OCI-LY3 (cell line): ENCODE measurements around the gene GDNF.

Experiments
- EZH2phosphoT487 ChIP-seq: fragments of 200-600 bp; shearing (Covaris generic); IDR thresholded peaks from 2 replicates; pipeline ENCODE4 v1.6.1; 2018; ENCODE audit warnings: antibody characterized with exemption, mixed run types, low read depth
- TF ChIP-seq, protein P1 (sequence below): fragments of 200-600, 300-600 bp; sonication (generic); IDR thresholded peaks from 2 replicates; pipeline ENCODE4 v1.5.1; 2014; ENCODE audit warnings: antibody characterized with exemption, low read length, low read depth

DNA sequence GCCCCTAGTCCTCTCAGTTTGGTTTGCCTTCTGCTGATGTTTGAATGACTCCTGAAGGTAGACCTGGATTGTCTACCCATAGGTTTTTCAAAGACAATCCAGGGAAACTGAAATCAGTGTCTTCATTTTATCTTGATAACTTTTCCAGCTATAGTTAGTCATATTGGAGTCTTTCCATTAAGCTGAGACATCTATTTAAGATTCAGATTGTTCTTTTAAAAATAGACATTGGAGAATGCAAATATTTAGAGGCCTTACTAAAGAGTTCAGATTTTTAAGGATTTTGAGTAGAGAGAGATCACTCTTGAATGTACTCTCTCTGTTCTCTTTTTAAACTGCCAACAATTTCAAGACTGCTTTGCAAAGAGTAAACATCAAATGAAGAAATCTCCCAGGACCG lies 69.1 kb downstream of the GDNF start:
- TF ChIP-seq, protein P1, sequence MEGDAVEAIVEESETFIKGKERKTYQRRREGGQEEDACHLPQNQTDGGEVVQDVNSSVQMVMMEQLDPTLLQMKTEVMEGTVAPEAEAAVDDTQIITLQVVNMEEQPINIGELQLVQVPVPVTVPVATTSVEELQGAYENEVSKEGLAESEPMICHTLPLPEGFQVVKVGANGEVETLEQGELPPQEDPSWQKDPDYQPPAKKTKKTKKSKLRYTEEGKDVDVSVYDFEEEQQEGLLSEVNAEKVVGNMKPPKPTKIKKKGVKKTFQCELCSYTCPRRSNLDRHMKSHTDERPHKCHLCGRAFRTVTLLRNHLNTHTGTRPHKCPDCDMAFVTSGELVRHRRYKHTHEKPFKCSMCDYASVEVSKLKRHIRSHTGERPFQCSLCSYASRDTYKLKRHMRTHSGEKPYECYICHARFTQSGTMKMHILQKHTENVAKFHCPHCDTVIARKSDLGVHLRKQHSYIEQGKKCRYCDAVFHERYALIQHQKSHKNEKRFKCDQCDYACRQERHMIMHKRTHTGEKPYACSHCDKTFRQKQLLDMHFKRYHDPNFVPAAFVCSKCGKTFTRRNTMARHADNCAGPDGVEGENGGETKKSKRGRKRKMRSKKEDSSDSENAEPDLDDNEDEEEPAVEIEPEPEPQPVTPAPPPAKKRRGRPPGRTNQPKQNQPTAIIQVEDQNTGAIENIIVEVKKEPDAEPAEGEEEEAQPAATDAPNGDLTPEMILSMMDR = no peak
- TF ChIP-seq EZH2phosphoT487 = no peak
